Stimulated activated CD8-positive, alpha-beta memory T cell treated with anti-CD3 and anti-CD28 coated beads, Interleukin-12 subunit alpha, Interleukin-12 subunit beta, amount 100 ng/mL, for 24 hours (primary cell): ENCODE measurements around the gene VAV2.

Source experiments
- DNase-seq: peaks from one replicate; pipeline ENCODE4 v3.0.0-alpha.2; 2020; ENCODE audit errors: extremely low read depth

VAV2 gene

GRCh38 chr9:133875131-133875530 is 117.0 kb downstream of the VAV2 start:
- no peak for DNase-seq

- no peak for DNase-seq
These were observed 117.5 kb downstream of the VAV2 start for GRCh38 chr9:133874659-133875058.

GRCh38 chr9:133874060-133874657 is 118.0 kb downstream of the VAV2 start:
- DNase-seq = no peak

GRCh38 chr9:133873461-133873891 is 118.6 kb downstream of the VAV2 start:
- DNase-seq = no peak

GRCh38 chr9:133873009-133873408 is 119.1 kb downstream of the VAV2 start:
- no peak for DNase-seq

- DNase-seq = no peak
These were observed 121.2 kb downstream of the VAV2 start for GRCh38 chr9:133870598-133871595.

- no peak for DNase-seq
These were observed 122.3 kb downstream of the VAV2 start for GRCh38 chr9:133869674-133870405.

- DNase-seq = no peak
These were observed 123.9 kb downstream of the VAV2 start for GRCh38 chr9:133868203-133868602.

- DNase-seq = no peak
These were observed 125.2 kb downstream of the VAV2 start for GRCh38 chr9:133866946-133867345.

- DNase-seq = no peak
These were observed 128.1 kb downstream of the VAV2 start for GRCh38 chr9:133864011-133864410.

GRCh38 chr9:133863257-133863592 is 128.9 kb downstream of the VAV2 start:
- no peak for DNase-seq

GRCh38 chr9:133862585-133863256 is 129.4 kb downstream of the VAV2 start:
- no peak for DNase-seq

GRCh38 chr9:133861692-133862091 is 130.4 kb downstream of the VAV2 start:
- DNase-seq = no peak

- DNase-seq = no peak
These were observed 131.0 kb downstream of the VAV2 start for GRCh38 chr9:133861086-133861485.

GRCh38 chr9:133858771-133859170 is 133.4 kb downstream of the VAV2 start:
- DNase-seq = no peak

GRCh38 chr9:133857639-133858038 is 134.5 kb downstream of the VAV2 start:
- no peak for DNase-seq

GRCh38 chr9:133856798-133857197 is 135.3 kb downstream of the VAV2 start:
- DNase-seq = no peak

- DNase-seq = no peak
These were observed 136.2 kb downstream of the VAV2 start for GRCh38 chr9:133855802-133856521.

- no peak for DNase-seq
These were observed 136.8 kb downstream of the VAV2 start for GRCh38 chr9:133855371-133855770.

- DNase-seq = no peak
These were observed 137.4 kb downstream of the VAV2 start for GRCh38 chr9:133854765-133855164.

- DNase-seq = no peak
These were observed 138.1 kb downstream of the VAV2 start for GRCh38 chr9:133854048-133854447.
